Neural crest cell (in vitro differentiated cells): Measurements from ENCODE around the gene LAMTOR4. TPM values are rescaled to one million over a fixed set of nuclear protein-coding genes. Genes with fewer than 3 reads are reported as not detected.
A peak's percentile ranks its signal among the peaks of the same experiment; 100 is the strongest.

ENCODE experiments used
- DNase-seq: peaks from one replicate; pipeline ENCODE4 v3.0.0; 2021; ENCODE audit warnings: low read depth, mixed read lengths, low spot score
- H3K27ac Mint-ChIP-seq: one replicate; pipeline ENCODE4 v1.8.0; 2021; ENCODE audit warnings: mild to moderate bottlenecking, mixed read lengths; ENCODE audit not compliant: unreplicated experiment
- H3K27me3 Mint-ChIP-seq: 2 replicates; pipeline ENCODE4 v1.8.0; 2021; ENCODE audit warnings: low read depth, mild to moderate bottlenecking, mixed read lengths
- H3K36me3 Mint-ChIP-seq: 2 replicates; pipeline ENCODE4 v1.8.0; 2021; ENCODE audit warnings: low read depth, mild to moderate bottlenecking, mixed read lengths
- H3K4me1 Mint-ChIP-seq: 2 replicates; pipeline ENCODE4 v1.8.0; 2021; ENCODE audit warnings: mixed read lengths
- H3K4me3 Mint-ChIP-seq: one replicate; pipeline ENCODE4 v1.8.0; 2021; ENCODE audit warnings: mild to moderate bottlenecking, mixed read lengths
- H3K9me3 Mint-ChIP-seq: 2 replicates; pipeline ENCODE4 v1.8.0; 2021; ENCODE audit warnings: mixed read lengths
- CTCF ChIP-seq: fragments of 200-600 bp; sonication (generic); conservative IDR thresholded peaks from 2 replicates; pipeline ENCODE4 v1.5.0; 2021; ENCODE audit warnings: antibody characterized with exemption, mild to moderate bottlenecking
- total RNA-seq: library from RNA; stranded (reverse); gene quantifications from 2 replicates; pipeline ENCODE4 v1.2.1, GENCODE V29; 2021

LAMTOR4 gene
- total RNA-seq, 1 donor from 2014 or later: 134 TPM

GRCh38 chr7:100171087-100171681 is 22.5 kb downstream of the LAMTOR4 start:
- no peak overlapping the region for H3K27ac Mint-ChIP-seq
- peak overlapping the region; percentile 71 for H3K4me3 Mint-ChIP-seq
- H3K9me3 Mint-ChIP-seq: no peaks in the 10 kb centered on the region
- H3K27me3 Mint-ChIP-seq: peaks cover 42% of the 10 kb centered on the region
- no peak for TF ChIP-seq CTCF
- peaks cover 6% of the 10 kb centered on the region for H3K36me3 Mint-ChIP-seq
- peaks cover 64% of the 10 kb centered on the region for H3K4me1 Mint-ChIP-seq
- DNase-seq: no peak

- H3K27me3 Mint-ChIP-seq: peaks cover 35% of the 10 kb centered on the region
- no peak overlapping the region for H3K27ac Mint-ChIP-seq
- no peak for DNase-seq
- H3K9me3 Mint-ChIP-seq: no peaks in the 10 kb centered on the region
- peaks cover 8% of the 10 kb centered on the region for H3K36me3 Mint-ChIP-seq
- peaks cover 65% of the 10 kb centered on the region for H3K4me1 Mint-ChIP-seq
- H3K4me3 Mint-ChIP-seq: peak overlapping the region; percentile 69
- no peak for TF ChIP-seq CTCF
Measured at GRCh38 chr7:100171840-100172239, 23.1 kb downstream of the LAMTOR4 start.

GRCh38 chr7:100173806-100174495 is 25.2 kb downstream of the LAMTOR4 start:
- Mint-ChIP-seq H3K4me3 (peak overlapping the region; percentile 86), H3K4me1 (peaks cover 50% of the 10 kb centered on the region), H3K9me3 (peaks cover 2% of the 10 kb centered on the region), H3K27ac (no peak overlapping the region), H3K36me3 (peaks cover 8% of the 10 kb centered on the region), H3K27me3 (peaks cover 14% of the 10 kb centered on the region)
- TF ChIP-seq CTCF: no peak
- DNase-seq: no peak

- no peak for TF ChIP-seq CTCF
- peak overlapping the region; percentile 86 for H3K4me3 Mint-ChIP-seq
- peaks cover 2% of the 10 kb centered on the region for H3K9me3 Mint-ChIP-seq
- H3K27ac Mint-ChIP-seq: no peak overlapping the region
- H3K4me1 Mint-ChIP-seq: peaks cover 44% of the 10 kb centered on the region
- H3K27me3 Mint-ChIP-seq: peaks cover 13% of the 10 kb centered on the region
- DNase-seq: no peak
- H3K36me3 Mint-ChIP-seq: peaks cover 8% of the 10 kb centered on the region
Measured at GRCh38 chr7:100174582-100174981, 25.9 kb downstream of the LAMTOR4 start.

GRCh38 chr7:100175296-100175935 is 26.7 kb downstream of the LAMTOR4 start:
- peaks cover 39% of the 10 kb centered on the region for H3K4me1 Mint-ChIP-seq

More at GRCh38 chr7:100175296-100175935, 26.7 kb downstream of the LAMTOR4 start:
- no peak overlapping the region for H3K27ac Mint-ChIP-seq
- peaks cover 2% of the 10 kb centered on the region for H3K9me3 Mint-ChIP-seq
- H3K27me3 Mint-ChIP-seq: peaks cover 15% of the 10 kb centered on the region
- H3K4me3 Mint-ChIP-seq: peak overlapping the region; percentile 86
- TF ChIP-seq CTCF: no peak
- H3K36me3 Mint-ChIP-seq: peaks cover 8% of the 10 kb centered on the region
- no peak for DNase-seq
